ENCODE results near the gene CLRN1.

GRCh38 chr3:151015767-151016477, 43.4 kb upstream of the CLRN1 start:
- TF ChIP-seq CTCF (IDR thresholded peaks at IDR 0.05): no peak
- no peak for TF ChIP-seq POLR2A (IDR thresholded peaks at IDR 0.05)
